A549 (cell line): Measurements from ENCODE around the gene CRB1. TPM values are rescaled to one million over a fixed set of nuclear protein-coding genes. Genes with fewer than 3 reads are reported as not detected.

Experiments used
- ATAC-seq, 2 experiments: fragments of 200-7000 bp in 1 of 2; fragments of >200 bp in 1 of 2; cut with Nextera tagmentation in 1 of 2; cut with Tn5 transposase in 1 of 2; 3 replicates each; pipeline versions ENCODE4 v1.8.0 to v1.9.1; 2018 to 2020; ENCODE audit warnings: mild to moderate bottlenecking in 1 of 2, moderate library complexity in 1 of 2
- CTCF ChIA-PET: fragments of 300-600 bp; sonication (Branson Sonifier 250); formaldehyde crosslinking; extraction: SDS; loops from one replicate; lab custom pipeline; 2021; ENCODE audit warnings: antibody characterized with exemption, inconsistent platforms; lab: Yijun Ruan, JAX
- POLR2A ChIA-PET: fragments of 350-600 bp; formaldehyde crosslinking; extraction: SDS; loops from one replicate; lab custom pipeline; 2021; ENCODE audit warnings: antibody characterized with exemption, inconsistent platforms; lab: Yijun Ruan, JAX
- DNase-seq, 2 experiments: peaks; one replicate each; pipeline versions ENCODE4 v3.0.0 to v3.0.0-alpha.2; 2011 to 2016; ENCODE audit warnings: low read depth in 1 of 2, low spot score in 1 of 2
- FAIRE-seq: peaks from 2 replicates; lab custom pipeline; 2011; peaks lifted over from hg19 to GRCh38; lab: Jason Lieb, UNC
- H3K27ac ChIP-seq, 2 experiments: fragments of >200 bp; sonication (Bioruptor Twin); formaldehyde crosslinking; 3 replicates each; pipeline ENCODE4 v1.5.1; 2016 to 2017
- H3K4me1 ChIP-seq: fragments of >200 bp; sonication (Bioruptor Twin); formaldehyde crosslinking; 3 replicates; pipeline ENCODE4 v1.6.1; 2016
- H3K4me2 ChIP-seq: fragments of >200 bp; sonication (Bioruptor Twin); formaldehyde crosslinking; 3 replicates; pipeline ENCODE4 v1.6.1; 2016
- H3K4me3 ChIP-seq: fragments of >200 bp; sonication (Bioruptor Twin); formaldehyde crosslinking; 3 replicates; pipeline ENCODE4 v1.5.1; 2016
- H3K9me3 ChIP-seq: fragments of >200 bp; sonication (Bioruptor Twin); formaldehyde crosslinking; 3 replicates; pipeline ENCODE4 v1.6.1; 2016
- HOXB5 ChIP-seq: fragments of 250-450 bp; sonication (Bioruptor Pico); IDR thresholded peaks from 2 replicates; pipeline ENCODE4 v1.5.0; 2020; ENCODE audit warnings: mild to moderate bottlenecking, moderate library complexity
- JUN ChIP-seq, 2 experiments: fragments of >200 bp; sonication (Bioruptor Twin); formaldehyde crosslinking; IDR thresholded peaks; 2 replicates in 1 of 2; 3 replicates in 1 of 2; pipeline ENCODE4 v1.6.1; 2016 to 2017
- MYC ChIP-seq: IDR thresholded peaks from 2 replicates; pipeline ENCODE4 v1.6.1; 2012; ENCODE audit warnings: mild to moderate bottlenecking, inconsistent platforms, low read length, improper control_type of control experiment, borderline replicate concordance
- NPAS2 ChIP-seq: fragments of 250-450 bp; sonication (Bioruptor Pico); IDR thresholded peaks from 2 replicates; pipeline ENCODE4 v1.8.0; 2022; ENCODE audit warnings: mild to moderate bottlenecking, moderate library complexity, borderline replicate concordance
- POLR2AphosphoS2 ChIP-seq: conservative IDR thresholded peaks from 2 replicates; pipeline ENCODE4 v1.6.1; 2012; ENCODE audit warnings: low read length, improper control_type of control experiment, inconsistent platforms
- RAD21 ChIP-seq, 2 experiments: fragments of >200 bp in 1 of 2; sonication (Bioruptor Twin) in 1 of 2; formaldehyde crosslinking in 1 of 2; IDR thresholded peaks in 1 of 2; conservative IDR thresholded peaks in 1 of 2; 2 replicates in 1 of 2; 3 replicates in 1 of 2; pipeline ENCODE4 v1.6.1; 2012 to 2018; ENCODE audit warnings: inconsistent platforms in 1 of 2
- SMC3 ChIP-seq: fragments of >200 bp; sonication (Bioruptor Twin); formaldehyde crosslinking; IDR thresholded peaks from 3 replicates; pipeline ENCODE4 v1.6.1; 2018; ENCODE audit warnings: inconsistent platforms
- ZSCAN20 ChIP-seq: fragments of 250-450 bp; sonication (Bioruptor Pico); IDR thresholded peaks from 2 replicates; pipeline ENCODE4 v1.8.0; 2022; ENCODE audit warnings: mild to moderate bottlenecking, moderate library complexity
- WGBS: methylation state at CpG from one replicate; pipeline ENCODE4 v1.1.6; 2017; ENCODE audit errors: missing lambda C conversion rate; 5-methylcytosine and 5-hydroxymethylcytosine counted together
- polyA plus RNA-seq, 4 experiments: library from polyadenylated mRNA; depleted of rRNA in 3 of 4; stranded (reverse); fragments of >200 nt; fragmentation: RNase III in 1 of 4; extraction: RNeasy Plus Mini Kit Qiagen cat#74134 plus additional on column Dnase treatment in 1 of 4; gene quantifications; 2 replicates in 3 of 4; 3 replicates in 1 of 4; pipeline ENCODE4 v1.2.3, GENCODE V29; 2011 to 2017
- small RNA-seq, 6 experiments: library from RNA; depleted of rRNA; stranded (forward); fragments of <200 nt; gene quantifications; one replicate each; pipeline ENCODE3, GENCODE V24; 2012
- TF ChIP-seq, protein P1 (sequence below): fragments of >200 bp; sonication (Bioruptor Twin); formaldehyde crosslinking; IDR thresholded peaks from 3 replicates; pipeline ENCODE4 v1.5.1; 2016

Gene CRB1
- polyA plus RNA-seq, 2 of the 4 experiments (the other 2 are of a cell fraction): not detected

DNA sequence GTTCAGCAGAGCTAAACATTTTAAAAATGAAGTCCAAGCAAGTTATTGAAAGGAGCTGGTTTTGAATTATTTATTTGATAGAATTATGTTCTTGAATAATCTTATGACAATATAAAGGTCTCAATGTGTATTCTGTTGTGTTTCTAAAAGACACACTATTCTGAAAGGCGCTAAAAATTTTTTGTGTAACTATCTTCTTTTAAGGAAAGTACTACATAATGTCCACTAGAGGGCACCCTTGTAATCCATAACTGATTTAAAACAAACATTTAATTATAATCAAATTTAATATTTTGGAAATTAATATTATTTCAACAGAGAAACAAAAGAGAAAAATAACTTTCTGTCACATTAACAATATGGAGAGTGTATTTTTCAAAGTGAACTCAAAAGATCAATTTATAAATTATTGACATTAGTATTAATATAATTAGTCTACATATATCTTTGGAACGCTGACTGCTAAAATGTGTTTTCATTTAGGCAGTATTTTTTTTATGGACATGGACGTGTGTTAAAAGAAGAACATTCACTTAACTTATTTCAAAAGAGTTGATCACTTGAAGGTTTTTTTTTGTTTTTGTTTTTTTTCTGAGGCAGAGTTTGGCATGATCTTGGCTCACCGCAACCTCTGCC is 258.8 kb downstream of the CRB1 start:
- CTCF ChIA-PET: interaction anchor here (0.6 to 1.5 kb wide), 12 partner anchors 10 to 1159 kb away, joined by 3 to 5 read pairs (median 3); partner anchors contain the start of gene LHX9
- TF ChIP-seq NPAS2 (CRISPR knock-in tag) (no peak), HOXB5 (no peak), JUN (IDR thresholded peaks at IDR 0.05) (no peak), ZSCAN20 (no peak), SMC3 (peak; percentile 48), MYC (no peak), POLR2AphosphoS2 (no peak), RAD21 (conservative IDR thresholded peaks at IDR 0.05 in 1 of 2, IDR thresholded peaks at IDR 0.05 in 1 of 2) (peak; percentile 55 to 67)
- TF ChIP-seq, protein P1, sequence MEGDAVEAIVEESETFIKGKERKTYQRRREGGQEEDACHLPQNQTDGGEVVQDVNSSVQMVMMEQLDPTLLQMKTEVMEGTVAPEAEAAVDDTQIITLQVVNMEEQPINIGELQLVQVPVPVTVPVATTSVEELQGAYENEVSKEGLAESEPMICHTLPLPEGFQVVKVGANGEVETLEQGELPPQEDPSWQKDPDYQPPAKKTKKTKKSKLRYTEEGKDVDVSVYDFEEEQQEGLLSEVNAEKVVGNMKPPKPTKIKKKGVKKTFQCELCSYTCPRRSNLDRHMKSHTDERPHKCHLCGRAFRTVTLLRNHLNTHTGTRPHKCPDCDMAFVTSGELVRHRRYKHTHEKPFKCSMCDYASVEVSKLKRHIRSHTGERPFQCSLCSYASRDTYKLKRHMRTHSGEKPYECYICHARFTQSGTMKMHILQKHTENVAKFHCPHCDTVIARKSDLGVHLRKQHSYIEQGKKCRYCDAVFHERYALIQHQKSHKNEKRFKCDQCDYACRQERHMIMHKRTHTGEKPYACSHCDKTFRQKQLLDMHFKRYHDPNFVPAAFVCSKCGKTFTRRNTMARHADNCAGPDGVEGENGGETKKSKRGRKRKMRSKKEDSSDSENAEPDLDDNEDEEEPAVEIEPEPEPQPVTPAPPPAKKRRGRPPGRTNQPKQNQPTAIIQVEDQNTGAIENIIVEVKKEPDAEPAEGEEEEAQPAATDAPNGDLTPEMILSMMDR: peak; percentile 55; the same call in 2 of the 3 replicates
- FAIRE-seq (no peak), ATAC-seq (no peak), DNase-seq (peak; percentile 1 to 34)
- Histone ChIP-seq H3K4me3 (no peak overlapping the region), H3K4me2 (no peak overlapping the region), H3K9me3 (no peaks in the 10 kb centered on the region), H3K27ac (no peak overlapping the region), H3K4me1 (no peaks in the 10 kb centered on the region)
- POLR2A ChIA-PET: no interaction called here
- WGBS: 50% methylated on average over 4 of the region's 4 CpGs

Small RNA genes within 50 kb of the gene (small RNA-seq; reads per million reads assigned to genes)
- 0 reads per million in 6 experiments for gene MRPS21P3

Other genes starting within 250 kb of the CRB1 start
- 0.52 and 0.75 TPM in 2 replicates for gene F13B, start 201.0 kb upstream of the CRB1 start, polyA plus RNA-seq (2011; rRNA removed)
- 0.19 to 0.33 TPM (median 0.21 TPM) in 3 replicates for gene F13B, start 201.0 kb upstream of the CRB1 start, polyA plus RNA-seq (2017; fragmentation: RNase III; extraction: RNeasy Plus Mini Kit Qiagen cat#74134 plus additional on column Dnase treatment)
- gene ASPM, start 121.6 kb upstream of the CRB1 start, polyA plus RNA-seq (2011; rRNA removed): 29.0 and 35.5 TPM in 2 replicates
- 18.1 to 20.2 TPM (median 19.0 TPM) in 3 replicates for gene ASPM, start 121.6 kb upstream of the CRB1 start, polyA plus RNA-seq (2017; fragmentation: RNase III; extraction: RNeasy Plus Mini Kit Qiagen cat#74134 plus additional on column Dnase treatment)
- gene ZBTB41, start 67.0 kb upstream of the CRB1 start, polyA plus RNA-seq (2011; rRNA removed): 10.1 and 12.0 TPM in 2 replicates
- gene ZBTB41, start 67.0 kb upstream of the CRB1 start, polyA plus RNA-seq (2017; fragmentation: RNase III; extraction: RNeasy Plus Mini Kit Qiagen cat#74134 plus additional on column Dnase treatment): 3.8 to 4.4 TPM (median 4.1 TPM) in 3 replicates